ENCODE measurements around the gene ABCG1.

- TF ChIP-seq CTCF (IDR thresholded peaks at IDR 0.05; ENCODE audit: low read length) (no peak), EZH2 (IDR thresholded peaks at IDR 0.05; ENCODE audit: borderline replicate concordance, low read length) (no peak)
These were observed 75.4 kb downstream of the ABCG1 start for GRCh38 chr21:42294273-42294880.

Data from OCI-LY1 (cell line).